HG02678 (cell line): Measurements from ENCODE around the gene SDC3.
"Not testable (repeated sequence)": the region's sequence is repeated elsewhere in the genome, so short reads cannot be mapped to it uniquely, and the experiment has no call there.

ENCODE experiments used
- ATAC-seq: cut with Tn5 transposase; IDR thresholded peaks from one replicate; pipeline ENCODE4 v1.9.1; 2021; ENCODE audit warnings: mild to moderate bottlenecking, moderate library complexity; ENCODE audit not compliant: unreplicated experiment

The SDC3 gene, protein sequence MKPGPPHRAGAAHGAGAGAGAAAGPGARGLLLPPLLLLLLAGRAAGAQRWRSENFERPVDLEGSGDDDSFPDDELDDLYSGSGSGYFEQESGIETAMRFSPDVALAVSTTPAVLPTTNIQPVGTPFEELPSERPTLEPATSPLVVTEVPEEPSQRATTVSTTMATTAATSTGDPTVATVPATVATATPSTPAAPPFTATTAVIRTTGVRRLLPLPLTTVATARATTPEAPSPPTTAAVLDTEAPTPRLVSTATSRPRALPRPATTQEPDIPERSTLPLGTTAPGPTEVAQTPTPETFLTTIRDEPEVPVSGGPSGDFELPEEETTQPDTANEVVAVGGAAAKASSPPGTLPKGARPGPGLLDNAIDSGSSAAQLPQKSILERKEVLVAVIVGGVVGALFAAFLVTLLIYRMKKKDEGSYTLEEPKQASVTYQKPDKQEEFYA

DNA sequence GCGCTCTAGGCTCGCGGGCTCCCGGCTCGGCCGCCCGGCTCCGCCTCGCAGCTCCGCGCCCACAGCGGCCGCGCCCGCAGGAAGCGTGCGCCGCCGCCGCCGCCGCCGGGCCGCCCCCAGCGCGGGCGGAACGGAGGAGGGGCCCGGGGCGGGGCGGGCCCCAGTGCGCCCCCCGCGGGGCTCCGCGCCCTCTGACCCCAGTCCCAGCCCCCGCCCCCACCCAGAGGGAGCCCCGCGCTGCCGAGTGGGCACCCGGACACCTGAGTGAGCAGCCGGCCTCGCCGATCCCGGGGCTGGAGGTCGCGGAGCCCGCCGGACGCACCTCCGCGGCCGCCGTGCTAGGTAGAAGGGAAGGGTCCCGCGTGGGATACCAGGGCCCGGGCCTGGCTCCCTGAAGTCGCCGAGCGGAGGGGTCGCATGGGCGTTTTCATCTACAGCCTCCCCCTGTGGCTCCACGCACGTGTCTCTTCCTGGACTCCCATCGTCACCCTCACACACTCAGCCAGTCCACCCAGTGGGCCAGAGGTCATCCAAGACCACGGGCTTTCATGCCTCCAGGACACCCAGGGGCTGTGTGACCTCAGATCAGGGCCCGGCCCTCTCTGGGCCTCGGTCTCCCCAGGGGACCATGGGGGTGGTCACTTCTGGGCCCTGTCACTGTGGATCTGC is at the start of gene SDC3:
SDC3 (minus strand) TSS at position 63 of the 669 bp plus-strand sequence. CDS start 172 bp downstream, outside the sequence.
- no peak for ATAC-seq

DNA sequence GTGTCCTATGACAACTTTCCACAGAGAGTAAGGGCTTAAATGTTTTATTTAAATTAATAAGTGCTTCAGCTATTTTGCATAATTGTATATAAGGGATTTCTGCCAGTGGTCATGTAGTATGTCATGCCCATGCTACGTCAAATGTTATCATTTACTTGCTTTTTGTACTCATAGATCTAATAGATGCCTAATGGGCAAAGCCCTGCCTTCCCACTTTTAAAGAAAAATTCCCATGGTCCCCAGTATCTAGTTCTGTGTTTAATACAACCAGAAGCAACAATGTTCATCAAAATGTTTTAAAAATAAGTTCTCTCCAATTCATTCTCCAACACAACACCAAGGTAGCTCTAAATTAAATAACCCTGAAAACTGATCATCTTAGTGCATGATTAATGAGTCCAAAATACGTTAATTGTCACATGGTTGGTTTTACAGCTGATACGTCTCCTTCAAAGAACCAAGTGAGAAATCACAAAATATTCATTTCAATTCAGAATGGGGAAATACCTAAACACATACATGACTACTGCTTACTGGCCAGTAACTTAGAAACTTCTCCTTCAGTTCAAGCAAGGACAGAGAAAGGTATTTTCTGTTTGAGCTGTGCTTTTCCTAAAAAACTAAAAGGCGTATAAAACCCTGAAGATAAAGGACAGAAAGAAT is 49.1 kb upstream of the SDC3 start:
- ATAC-seq: no peak

DNA sequence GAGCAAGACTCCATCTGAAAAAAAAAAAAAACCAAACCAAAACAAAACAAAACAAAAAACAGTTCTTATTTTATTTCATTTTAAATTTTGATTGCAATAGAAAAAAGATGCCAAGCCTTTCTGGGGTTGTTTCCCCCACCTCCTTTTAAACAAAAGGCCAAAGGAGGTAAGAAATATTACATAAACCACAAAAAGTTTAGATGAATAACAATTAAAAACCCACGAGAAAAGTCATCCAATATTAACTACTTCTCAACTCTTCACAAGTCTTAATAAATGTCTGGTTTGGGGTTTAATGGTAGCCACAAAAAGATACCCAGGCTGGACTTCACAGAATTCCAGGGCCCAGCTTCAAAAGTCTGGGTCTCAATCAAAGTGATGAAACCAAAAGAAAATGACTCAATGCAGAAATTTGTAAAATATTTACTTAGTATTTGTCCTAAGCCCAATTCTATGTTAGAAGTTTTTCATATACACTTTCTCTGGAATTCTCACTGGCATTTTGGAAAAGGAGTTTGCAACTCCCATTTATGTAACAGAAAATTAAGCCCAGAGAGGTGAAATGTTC is 47.0 kb upstream of the SDC3 start:
- no peak for ATAC-seq

DNA sequence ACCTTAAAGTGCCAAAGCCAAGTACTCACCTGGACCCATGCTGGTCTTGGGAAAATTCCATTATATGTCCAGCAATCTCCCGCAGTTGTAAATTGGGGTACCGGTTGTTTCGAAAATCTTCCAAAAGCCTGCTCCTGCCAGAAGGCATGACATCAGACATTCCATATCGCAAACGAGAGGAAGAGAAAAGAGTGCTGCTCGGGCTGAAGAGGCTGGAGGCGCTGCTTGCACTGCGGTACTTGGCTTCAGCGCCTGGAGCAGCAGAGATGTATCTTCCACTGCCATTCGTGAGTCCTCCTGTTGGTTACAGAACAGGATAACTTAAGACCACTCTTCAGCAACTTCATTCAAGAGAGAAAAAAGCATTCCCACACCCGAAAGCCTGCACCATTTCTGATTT is 45.1 kb upstream of the SDC3 start:
- no peak for ATAC-seq

DNA sequence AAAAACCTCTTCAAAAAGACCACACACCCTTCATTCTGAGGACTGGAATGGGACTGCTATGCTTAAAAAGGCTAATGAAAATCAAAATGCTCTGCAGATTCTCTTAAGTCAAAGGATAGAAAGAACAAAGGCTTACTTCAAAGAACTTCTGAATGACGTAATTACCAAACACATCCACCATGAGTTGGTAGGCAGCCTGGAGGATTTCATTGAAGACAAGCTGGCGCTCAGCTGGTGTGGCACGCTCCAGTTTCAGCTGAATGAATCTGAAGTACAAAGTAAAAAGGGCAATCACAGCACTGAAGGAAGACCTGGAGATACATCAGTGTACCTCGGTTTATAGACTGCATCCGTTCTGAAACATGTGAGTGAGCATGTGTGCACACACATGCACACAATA is 43.5 kb upstream of the SDC3 start:
- ATAC-seq: no peak

DNA sequence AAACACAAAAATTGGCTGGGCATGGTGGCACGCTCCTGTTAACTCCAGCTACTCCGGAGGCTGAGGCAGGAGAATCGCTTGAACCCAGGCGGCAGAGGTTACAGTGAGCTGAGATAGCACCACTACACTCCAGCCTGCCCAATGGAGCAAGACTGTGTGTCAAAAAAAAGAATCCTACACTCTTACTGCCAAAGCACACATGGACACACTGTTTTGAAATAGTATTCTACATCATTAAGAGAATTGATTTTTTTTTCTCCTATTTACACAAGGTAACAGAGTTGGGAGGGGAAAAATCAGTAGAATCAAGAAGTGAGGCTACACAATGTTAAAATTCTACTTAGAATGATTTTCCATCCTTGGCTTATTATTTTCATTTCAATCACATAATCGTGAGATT is 42.1 kb upstream of the SDC3 start:
- ATAC-seq: no peak

DNA sequence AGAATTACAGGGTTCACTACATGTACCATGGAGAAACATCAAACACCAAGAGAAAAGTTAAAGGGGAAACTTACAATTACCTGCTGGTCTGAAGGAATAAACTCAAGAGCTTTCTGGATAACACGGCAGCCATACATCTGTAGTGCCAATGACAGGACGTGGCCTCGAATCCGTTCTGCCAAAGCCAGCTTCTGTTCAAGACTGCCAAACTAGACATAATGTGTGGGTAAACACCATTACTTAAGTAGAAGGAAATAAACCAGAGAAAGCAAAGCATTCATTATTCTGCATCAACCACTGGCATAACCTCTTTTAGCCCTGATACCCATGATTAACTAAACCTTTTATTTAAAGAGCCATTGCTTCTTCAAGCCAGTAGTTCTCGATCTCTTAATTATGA is 41.5 kb upstream of the SDC3 start:
- ATAC-seq: no peak

DNA sequence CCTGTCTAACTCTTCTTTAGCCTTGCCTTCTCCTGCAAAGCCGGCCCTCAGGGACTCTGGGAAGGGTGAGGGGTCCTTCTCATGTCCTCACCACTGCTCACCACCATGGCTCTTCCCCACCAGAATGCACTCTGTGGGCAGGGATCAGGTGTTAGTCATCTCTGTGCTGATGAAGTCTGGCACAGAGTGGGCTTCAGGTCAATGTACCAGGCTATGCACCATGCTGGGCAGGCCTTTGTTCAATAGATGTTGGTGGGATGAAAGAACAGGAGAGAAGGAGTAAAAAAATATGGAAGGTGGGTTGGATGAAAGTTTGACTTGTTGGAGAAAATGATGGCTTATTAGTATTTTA is 40.9 kb upstream of the SDC3 start:
- ATAC-seq: not testable (repeated sequence)

DNA sequence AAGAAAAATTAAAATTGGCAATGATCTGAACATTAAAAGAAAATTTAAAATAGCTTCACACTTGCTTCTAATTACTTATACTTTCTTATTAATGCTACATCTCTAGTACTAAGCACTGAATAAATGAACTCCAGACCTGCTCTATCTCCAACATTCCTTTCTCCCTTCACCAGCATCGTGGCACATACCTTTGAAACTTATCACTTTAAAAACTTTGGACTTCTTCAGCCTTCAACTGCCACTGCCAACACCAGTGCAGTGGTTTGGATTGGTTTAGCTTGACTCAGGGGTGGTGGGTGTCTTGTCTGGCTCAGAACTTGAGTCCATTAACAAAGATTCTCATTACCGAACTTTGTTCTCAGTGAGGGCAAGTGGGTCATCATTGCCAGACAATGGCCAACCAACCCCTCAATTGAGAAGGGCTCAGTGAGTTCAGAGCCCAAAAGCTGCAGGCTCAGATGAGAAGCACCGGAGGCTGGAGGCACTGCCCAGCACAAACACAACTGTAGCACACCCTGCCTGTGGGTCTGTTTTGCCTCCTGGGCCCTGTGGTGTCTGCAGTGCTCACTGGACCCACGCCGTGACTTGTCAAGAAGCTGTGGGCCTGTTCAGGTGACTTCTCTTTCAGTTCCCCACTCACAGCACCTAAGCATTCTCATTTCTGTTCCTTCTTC is 40.4 kb upstream of the SDC3 start:
- not testable (repeated sequence) for ATAC-seq

DNA sequence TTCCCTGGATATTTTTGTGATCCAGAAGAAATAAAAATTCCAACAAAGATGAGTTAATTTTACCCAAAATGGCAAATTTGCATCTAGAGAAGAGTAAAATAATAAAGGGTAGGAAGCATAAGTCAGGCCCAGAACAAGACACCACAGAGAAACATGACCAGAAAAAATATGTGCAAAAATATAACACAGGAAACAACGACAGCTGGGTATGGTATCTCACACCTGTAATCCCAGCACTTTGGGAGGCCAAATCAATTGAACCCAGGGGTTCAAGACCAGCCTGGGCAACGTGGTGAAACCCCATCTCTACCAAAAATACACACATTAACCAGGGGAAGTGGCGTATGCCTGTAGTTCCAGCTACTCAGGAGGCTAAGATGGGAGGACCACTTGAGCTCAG is 39.7 kb upstream of the SDC3 start:
- no peak for ATAC-seq

DNA sequence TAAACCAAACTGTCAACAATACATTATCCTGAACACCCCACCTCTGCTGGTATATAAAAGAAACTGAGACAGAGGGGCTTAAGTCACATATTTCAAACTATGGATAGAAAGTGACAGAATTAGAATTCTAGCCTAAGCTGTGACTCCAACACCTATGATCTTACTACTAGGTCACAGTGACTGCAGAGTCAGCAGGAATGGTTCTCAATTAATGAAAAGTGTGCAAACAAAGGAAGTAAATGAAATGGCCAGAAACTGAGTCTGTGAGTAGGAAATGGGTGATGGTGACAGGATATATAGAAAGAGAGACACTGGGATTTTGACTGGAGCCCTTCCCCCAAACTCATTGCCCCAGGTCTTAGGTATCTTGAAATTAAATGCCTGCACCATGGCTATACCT is 38.7 kb upstream of the SDC3 start:
- ATAC-seq: no peak

DNA sequence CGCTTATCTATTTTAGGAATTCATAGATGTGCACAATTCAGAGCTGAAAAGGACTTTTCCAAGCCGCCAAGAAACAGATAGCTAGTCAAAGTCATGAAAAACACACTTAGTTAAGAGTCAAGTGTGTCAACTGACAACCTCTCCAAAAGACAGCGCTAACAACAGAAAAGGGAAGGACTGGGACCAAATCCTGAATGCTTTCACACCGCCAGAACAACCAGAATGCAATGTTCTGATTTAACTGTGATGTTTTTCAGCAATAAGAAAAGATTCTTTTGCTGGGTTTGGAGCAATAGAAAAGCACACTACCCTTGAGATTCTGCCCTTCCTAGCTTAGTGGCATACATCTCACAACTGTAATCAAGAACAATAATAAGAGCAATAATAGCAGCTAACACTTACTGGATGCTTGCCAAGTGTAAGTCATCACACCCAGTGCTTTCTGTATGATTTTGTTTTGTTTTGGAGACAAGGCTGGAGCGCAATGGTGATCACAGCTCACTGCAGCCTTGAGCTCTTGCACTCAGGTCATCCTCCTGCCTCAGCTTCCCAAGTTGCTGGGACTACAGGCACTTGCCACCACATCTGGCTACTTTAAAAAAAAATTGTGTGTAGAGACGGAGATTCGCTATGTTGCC is 33.9 kb upstream of the SDC3 start:
- ATAC-seq: no peak

DNA sequence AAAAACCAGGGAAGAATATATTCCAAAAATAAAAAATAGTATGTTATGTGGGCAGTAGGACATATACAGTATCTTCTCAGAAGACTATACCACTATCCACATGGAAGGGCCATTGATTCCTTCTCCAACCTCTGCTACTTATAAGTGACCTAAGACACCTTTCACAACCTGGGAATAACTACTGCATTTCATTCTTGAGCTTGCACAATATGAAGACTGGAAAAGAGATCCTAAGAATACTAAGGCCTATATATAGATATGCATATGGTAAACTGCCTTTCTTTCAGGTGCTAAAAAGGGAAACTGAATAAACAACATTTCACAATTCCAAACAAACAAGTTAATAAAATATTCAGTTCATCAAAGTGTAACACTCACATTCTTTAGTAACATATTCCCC is 32.0 kb upstream of the SDC3 start:
- no peak for ATAC-seq

DNA sequence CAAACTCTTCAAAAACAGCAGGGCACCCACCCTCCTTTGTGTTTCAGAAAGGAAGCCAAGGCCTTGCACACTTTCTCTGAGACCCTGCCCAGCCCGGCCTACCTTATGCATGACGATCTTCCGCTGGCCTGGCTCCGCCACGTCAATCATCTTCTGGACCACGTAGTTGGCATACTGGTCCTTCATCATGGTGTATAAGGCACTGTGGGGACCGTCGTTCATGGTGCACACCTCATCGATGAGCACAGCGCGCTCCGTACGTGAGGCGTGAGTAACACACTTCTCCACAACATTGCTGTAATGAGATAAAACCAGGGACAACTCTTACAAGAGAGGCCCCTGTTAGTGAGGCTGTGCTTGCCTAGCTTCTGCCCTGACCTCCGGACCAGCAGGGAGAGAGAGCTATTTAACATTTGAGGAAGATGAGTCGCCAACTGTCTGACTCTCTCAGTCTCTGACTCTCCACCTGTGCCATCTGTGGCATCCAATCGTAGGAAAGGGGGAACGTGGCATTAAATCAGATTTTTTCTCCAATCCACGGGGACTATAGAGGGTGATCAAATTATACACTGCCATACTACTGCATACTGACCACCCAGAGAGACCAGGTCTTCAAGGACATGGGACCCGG is 28.1 kb upstream of the SDC3 start:
- no peak for ATAC-seq

DNA sequence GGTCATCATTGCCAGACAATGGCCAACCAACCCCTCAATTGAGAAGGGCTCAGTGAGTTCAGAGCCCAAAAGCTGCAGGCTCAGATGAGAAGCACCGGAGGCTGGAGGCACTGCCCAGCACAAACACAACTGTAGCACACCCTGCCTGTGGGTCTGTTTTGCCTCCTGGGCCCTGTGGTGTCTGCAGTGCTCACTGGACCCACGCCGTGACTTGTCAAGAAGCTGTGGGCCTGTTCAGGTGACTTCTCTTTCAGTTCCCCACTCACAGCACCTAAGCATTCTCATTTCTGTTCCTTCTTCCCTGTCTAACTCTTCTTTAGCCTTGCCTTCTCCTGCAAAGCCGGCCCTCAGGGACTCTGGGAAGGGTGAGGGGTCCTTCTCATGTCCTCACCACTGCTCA is 27.2 kb upstream of the SDC3 start:
- ATAC-seq: not testable (repeated sequence)

DNA sequence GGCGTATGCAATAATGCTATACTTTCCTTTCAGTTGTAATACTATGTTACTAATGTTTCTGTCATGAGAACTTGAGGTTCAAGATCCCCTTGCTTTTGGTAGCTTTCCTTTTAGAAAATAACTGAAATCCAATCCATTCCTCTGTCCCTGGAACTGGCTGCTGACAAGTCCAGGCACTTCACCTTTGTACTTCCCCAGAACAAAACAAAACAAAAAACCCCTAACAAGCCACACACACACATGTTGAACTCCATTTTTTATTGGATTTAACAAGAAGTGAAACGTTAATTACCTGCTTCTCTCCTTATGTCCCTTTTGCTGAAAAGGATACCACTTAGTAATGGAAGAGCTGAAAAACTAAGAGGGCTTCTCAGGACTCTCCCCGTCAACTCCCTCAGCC is 26.1 kb upstream of the SDC3 start:
- no peak for ATAC-seq

DNA sequence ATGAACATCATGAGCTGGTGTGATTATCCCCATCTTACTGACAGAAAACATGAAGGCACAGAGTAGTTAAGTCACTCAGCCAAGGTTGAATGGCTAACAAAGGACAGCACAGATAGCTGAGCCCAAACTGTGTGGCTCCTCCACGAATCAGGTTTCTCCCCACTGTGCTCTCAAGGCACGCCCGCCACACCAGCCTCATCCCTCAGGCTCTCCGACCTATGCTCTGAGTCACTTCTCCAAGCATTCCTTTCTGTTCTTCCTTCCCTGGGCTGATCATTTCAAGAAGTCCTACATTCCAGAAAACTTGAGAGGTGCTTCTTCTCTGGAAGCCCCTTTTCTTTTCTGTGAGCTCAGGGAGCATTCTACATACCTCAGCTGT is 25.3 kb upstream of the SDC3 start:
- no peak for ATAC-seq

DNA sequence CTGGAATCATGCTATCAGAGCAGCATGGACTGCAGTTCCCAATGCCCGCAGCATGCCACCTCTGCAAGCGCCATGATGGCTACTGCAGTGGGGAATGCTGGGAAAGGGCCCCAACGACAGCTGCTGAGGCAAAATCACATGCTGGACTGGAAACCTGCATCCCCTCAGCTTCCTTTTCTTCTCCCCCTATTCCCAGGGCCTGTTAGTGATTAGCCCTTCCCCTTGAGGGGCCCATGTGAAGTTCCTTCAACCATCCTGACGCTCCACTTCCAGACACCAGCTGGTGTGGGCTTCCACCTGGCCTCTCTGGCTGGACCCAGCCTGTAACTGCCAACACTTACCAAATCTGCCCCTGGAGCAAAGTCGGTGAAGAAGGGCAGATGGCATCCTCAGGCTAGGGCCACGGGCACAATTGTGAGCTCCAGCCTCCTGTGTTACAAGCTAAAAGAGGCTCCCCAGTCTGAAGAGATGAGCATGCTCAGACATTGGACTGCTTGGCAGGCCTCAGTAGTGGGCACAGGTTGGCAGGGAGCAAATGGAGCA is 22.1 kb upstream of the SDC3 start:
- ATAC-seq: no peak

DNA sequence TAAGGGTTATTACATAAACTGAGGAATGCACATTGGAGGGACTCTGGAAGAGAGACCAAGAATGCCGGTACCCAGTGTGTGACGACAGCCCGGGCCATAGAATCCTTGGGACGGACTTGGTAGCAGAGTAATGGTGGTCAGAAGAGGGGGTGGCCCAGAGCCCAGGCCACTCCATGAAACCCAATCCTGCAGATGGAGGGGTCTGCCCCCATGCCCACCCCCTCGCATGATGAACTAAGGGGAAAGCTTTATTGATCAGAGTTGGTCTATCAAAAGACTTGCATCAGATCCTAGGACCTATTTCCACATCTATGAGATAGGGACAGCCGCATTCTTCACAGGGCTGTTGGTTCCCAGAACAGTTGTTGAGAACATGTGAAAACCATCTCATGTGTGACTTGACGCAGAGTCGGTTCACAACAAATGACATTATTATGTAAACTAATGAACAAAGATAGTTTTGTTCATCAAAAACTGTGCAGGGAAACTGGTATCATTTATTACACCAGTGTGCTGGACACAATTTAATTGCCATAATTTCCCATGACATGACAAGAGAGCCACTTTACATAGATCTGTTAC is 21.5 kb upstream of the SDC3 start:
- no peak for ATAC-seq
